DND-41 (cell line): ENCODE measurements around the gene GSDMA.

Experiments used
- CTCF ChIP-seq: IDR thresholded peaks from 2 replicates; pipeline ENCODE4 v1.5.1; 2012; ENCODE audit warnings: borderline replicate concordance, low read length, moderate library complexity, mild to moderate bottlenecking; ENCODE audit not compliant: poor library complexity, severe bottlenecking; ENCODE audit errors: extremely low read depth
- EZH2 ChIP-seq: IDR thresholded peaks from 3 replicates; pipeline ENCODE4 v1.6.1; 2012; ENCODE audit warnings: borderline replicate concordance, low read depth, mild to moderate bottlenecking, moderate library complexity, low read length, inconsistent platforms; ENCODE audit not compliant: severe bottlenecking

- no peak for TF ChIP-seq CTCF
- TF ChIP-seq EZH2 = no peak
Observed at GRCh38 chr17:39934324-39934723, 28.5 kb upstream of the GSDMA start.
